Measurements from ENCODE around the gene GMPR2. TPM values are rescaled to one million over a fixed set of nuclear protein-coding genes. Genes with fewer than 3 reads are reported as not detected.

The GMPR2 gene
- total RNA-seq, 1 experiment from 2014 or later = 56.9 TPM

DNA sequence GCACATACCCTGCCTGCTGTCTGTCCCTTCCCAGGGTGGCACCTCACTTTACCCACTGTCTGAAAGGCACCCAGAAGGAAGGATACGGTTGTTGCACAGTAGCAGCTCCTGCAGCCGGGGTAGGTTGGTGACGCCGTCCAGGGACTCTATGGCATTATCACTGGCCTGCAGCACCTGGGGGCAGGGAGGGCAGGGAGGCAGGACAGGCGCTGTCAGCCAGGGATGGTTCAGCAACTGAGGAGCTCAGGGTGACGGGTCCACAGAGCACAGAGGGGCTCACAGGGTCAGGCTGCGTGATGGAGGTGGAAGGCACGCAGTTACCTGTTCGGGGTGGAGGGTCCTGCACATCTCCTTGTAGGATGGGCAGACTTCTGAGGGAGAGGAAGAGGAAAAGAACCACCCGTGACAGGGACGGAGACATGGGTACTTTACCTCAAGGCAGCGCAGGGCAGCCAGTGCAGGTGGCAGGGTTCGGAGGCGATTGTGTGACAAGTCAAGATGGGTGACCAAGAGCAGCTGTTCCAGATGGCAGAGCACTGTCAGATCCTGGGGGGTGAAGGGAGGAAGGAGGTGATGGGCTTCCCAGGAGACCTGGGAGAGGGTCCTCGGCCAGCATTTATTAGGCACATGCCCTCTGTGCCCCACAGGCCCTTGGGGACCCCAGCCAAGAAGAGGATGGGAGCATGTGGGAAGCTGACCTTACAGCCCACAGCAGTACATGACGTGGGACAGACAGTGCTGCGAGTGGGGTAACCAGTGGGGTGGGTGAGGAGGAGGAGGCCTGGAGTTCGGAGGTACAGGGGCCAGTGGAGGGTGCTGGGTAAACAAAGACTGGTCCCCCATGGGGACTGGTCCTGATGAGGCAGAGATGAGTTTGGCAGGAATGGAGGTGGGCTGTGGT is 33.9 kb downstream of the GMPR2 start:
- Histone ChIP-seq H3K4me2 (ENCODE audit: low read length) (no peak overlapping the region), H3K79me2 (ENCODE audit: low read length) (no peaks in the 10 kb centered on the region), H3F3A (ENCODE audit: low read length, unreplicated experiment) (no peaks in the 10 kb centered on the region), H3K9me3 (ENCODE audit: low read length) (no peaks in the 10 kb centered on the region), H3K4me1 (ENCODE audit: insufficient read depth, low read length) (peaks cover 6% of the 10 kb centered on the region), H3K4me3 (ENCODE audit: low read length) (no peak overlapping the region), H2AFZ (ENCODE audit: low read length) (no peak overlapping the region), H3K36me3 (ENCODE audit: low read depth, low read length) (no peaks in the 10 kb centered on the region), H3K9me2 (replicated peaks; ENCODE audit: low read length) (no peaks in the 10 kb centered on the region), H4K20me1 (ENCODE audit: low read length) (no peaks in the 10 kb centered on the region), H3K27ac (ENCODE audit: low read length) (no peak overlapping the region), H3K27me3 (ENCODE audit: low read length) (no peaks in the 10 kb centered on the region), H3K9ac (ENCODE audit: low read length) (no peak overlapping the region)
- POLR2A ChIA-PET (ENCODE audit: unreplicated experiment) = no interaction called here
- no TSS peak for BruUV-seq (replicated peaks)
- ATAC-seq (no peak), DNase-seq (no peak)
- intact Hi-C loops (cut with micrococcal nuclease) = no loop called here
- CTCF ChIA-PET = no interaction called here
- TF ChIP-seq EZH2phosphoT487 (IDR thresholded peaks at IDR 0.05; ENCODE audit: borderline replicate concordance, low read length) (no peak), EZH2 (IDR thresholded peaks at IDR 0.05; ENCODE audit: low read length, unreplicated experiment) (no peak)
- TF ChIP-seq, protein P1, sequence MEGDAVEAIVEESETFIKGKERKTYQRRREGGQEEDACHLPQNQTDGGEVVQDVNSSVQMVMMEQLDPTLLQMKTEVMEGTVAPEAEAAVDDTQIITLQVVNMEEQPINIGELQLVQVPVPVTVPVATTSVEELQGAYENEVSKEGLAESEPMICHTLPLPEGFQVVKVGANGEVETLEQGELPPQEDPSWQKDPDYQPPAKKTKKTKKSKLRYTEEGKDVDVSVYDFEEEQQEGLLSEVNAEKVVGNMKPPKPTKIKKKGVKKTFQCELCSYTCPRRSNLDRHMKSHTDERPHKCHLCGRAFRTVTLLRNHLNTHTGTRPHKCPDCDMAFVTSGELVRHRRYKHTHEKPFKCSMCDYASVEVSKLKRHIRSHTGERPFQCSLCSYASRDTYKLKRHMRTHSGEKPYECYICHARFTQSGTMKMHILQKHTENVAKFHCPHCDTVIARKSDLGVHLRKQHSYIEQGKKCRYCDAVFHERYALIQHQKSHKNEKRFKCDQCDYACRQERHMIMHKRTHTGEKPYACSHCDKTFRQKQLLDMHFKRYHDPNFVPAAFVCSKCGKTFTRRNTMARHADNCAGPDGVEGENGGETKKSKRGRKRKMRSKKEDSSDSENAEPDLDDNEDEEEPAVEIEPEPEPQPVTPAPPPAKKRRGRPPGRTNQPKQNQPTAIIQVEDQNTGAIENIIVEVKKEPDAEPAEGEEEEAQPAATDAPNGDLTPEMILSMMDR (conservative IDR thresholded peaks at IDR 0.05; ENCODE audit: low read depth, low read length) = no peak

DNA sequence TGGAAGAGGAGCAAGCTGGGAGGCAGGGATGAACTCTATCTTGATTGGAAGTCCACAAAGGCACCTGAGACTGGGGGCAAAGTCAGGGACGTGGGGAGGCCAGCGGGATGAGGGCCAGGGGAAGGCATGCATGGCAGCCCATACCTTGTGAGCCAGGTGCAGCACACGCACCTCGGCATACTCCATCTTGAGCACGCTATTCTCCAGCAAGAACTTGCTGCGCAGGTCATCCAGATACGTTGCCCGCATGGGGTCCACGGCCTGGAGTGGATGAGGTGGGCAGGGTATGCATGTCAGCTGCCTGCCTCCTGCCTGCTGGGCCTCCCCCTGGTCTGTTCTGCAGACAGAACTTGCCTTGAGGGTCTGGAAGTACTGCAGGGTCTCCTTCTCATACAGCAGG is 34.8 kb downstream of the GMPR2 start:
- TF ChIP-seq EZH2 (IDR thresholded peaks at IDR 0.05; ENCODE audit: low read length, unreplicated experiment) (no peak), EZH2phosphoT487 (IDR thresholded peaks at IDR 0.05; ENCODE audit: borderline replicate concordance, low read length) (no peak)
- TF ChIP-seq, protein P1 (conservative IDR thresholded peaks at IDR 0.05; ENCODE audit: low read depth, low read length) = no peak
- POLR2A ChIA-PET (ENCODE audit: unreplicated experiment) = no interaction called here
- Histone ChIP-seq H3K4me1 (ENCODE audit: insufficient read depth, low read length) (peaks cover 11% of the 10 kb centered on the region), H3K4me3 (ENCODE audit: low read length) (no peak overlapping the region), H3K36me3 (ENCODE audit: low read depth, low read length) (no peaks in the 10 kb centered on the region), H3K79me2 (ENCODE audit: low read length) (no peaks in the 10 kb centered on the region), H2AFZ (ENCODE audit: low read length) (no peak overlapping the region), H3K27me3 (ENCODE audit: low read length) (no peaks in the 10 kb centered on the region), H3K4me2 (ENCODE audit: low read length) (no peak overlapping the region), H3K27ac (ENCODE audit: low read length) (no peak overlapping the region), H3F3A (ENCODE audit: low read length, unreplicated experiment) (no peaks in the 10 kb centered on the region), H4K20me1 (ENCODE audit: low read length) (no peaks in the 10 kb centered on the region), H3K9me2 (replicated peaks; ENCODE audit: low read length) (no peaks in the 10 kb centered on the region), H3K9ac (ENCODE audit: low read length) (no peak overlapping the region), H3K9me3 (ENCODE audit: low read length) (no peaks in the 10 kb centered on the region)
- DNase-seq (no peak), ATAC-seq (no peak)
- no TSS peak for BruUV-seq (replicated peaks)
- CTCF ChIA-PET = no interaction called here
- intact Hi-C loops (cut with micrococcal nuclease) = no loop called here

DNA sequence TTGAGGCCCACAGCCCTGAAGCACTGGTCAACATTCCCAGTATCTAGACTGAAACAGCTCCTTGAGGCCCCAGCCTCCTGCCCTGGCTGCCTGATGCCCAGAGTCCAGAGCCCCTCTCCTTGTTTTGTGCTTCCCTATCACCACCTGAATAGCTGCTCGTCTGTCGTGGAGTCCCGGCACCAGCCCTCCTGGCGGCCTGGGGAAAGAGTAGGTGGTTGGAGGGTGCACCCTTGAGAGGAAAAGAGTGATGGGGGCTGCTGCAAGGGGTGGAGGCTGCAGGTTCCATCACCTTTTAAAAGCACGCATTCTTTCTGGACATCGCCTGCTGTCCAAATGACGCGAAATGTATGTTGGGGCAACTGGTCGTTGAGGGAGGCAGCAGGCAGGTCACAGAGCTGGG is 35.5 kb downstream of the GMPR2 start:
- no peaks in the 10 kb centered on the region for H3K9me2 ChIP-seq (replicated peaks; ENCODE audit: low read length)
- no peak overlapping the region for H2AFZ ChIP-seq (ENCODE audit: low read length)
- H3K27ac ChIP-seq (ENCODE audit: low read length) = no peak overlapping the region
- no peak overlapping the region for H3K4me2 ChIP-seq (ENCODE audit: low read length)
- no peaks in the 10 kb centered on the region for H4K20me1 ChIP-seq (ENCODE audit: low read length)
- H3K9ac ChIP-seq (ENCODE audit: low read length) = no peak overlapping the region
- intact Hi-C loops (cut with micrococcal nuclease) = no loop called here
- ATAC-seq (no peak), DNase-seq (no peak)
- no peaks in the 10 kb centered on the region for H3K27me3 ChIP-seq (ENCODE audit: low read length)
- no peaks in the 10 kb centered on the region for H3K79me2 ChIP-seq (ENCODE audit: low read length)
- peaks cover 11% of the 10 kb centered on the region for H3K4me1 ChIP-seq (ENCODE audit: insufficient read depth, low read length)
- H3K36me3 ChIP-seq (ENCODE audit: low read depth, low read length) = no peaks in the 10 kb centered on the region
- ChIA-PET CTCF (no interaction called here), POLR2A (ENCODE audit: unreplicated experiment) (no interaction called here)
- no peaks in the 10 kb centered on the region for H3F3A ChIP-seq (ENCODE audit: low read length, unreplicated experiment)
- H3K4me3 ChIP-seq (ENCODE audit: low read length) = no peak overlapping the region
- BruUV-seq (replicated peaks) = no TSS peak
- no peaks in the 10 kb centered on the region for H3K9me3 ChIP-seq (ENCODE audit: low read length)
- TF ChIP-seq EZH2phosphoT487 (IDR thresholded peaks at IDR 0.05; ENCODE audit: borderline replicate concordance, low read length) (no peak), EZH2 (IDR thresholded peaks at IDR 0.05; ENCODE audit: low read length, unreplicated experiment) (no peak)
- TF ChIP-seq, protein P1 (conservative IDR thresholded peaks at IDR 0.05; ENCODE audit: low read depth, low read length) = no peak
